ENCODE data around the gene RTTN. TPM values are rescaled to one million over a fixed set of nuclear protein-coding genes. Genes with fewer than 3 reads are reported as not detected.

Gene RTTN
- total and polyA plus RNA-seq, 2 experiments from 2014 or later = 7.2 to 31.0 TPM

DNA sequence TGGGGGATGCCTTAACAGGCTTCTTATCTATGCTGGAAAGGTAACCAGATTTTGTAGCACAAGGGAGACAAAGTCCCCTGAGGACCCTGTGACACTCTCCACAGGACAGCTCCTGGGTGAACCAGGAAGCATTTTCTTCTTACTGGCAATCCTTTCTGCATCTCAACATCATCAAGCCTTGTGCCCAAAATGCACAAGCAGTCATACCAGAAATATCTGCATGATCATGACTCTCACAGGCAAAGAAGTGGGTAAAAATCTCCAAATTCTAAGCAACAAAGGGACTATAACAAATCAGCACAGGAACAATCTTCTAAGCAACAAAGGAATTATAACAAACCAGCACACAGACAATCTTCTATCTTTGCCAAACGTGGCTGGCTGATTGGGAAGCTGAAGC, 158.7 kb downstream of the RTTN start:
- Histone ChIP-seq H3K36me3 (ENCODE audit: insufficient read depth) (no peaks in the 10 kb centered on the region), H3K4me1 (ENCODE audit: insufficient read depth) (no peaks in the 10 kb centered on the region), H3K4me3 (no peak overlapping the region), H2AFZ (no peak overlapping the region), H3K27ac (ENCODE audit: low read depth) (no peak overlapping the region), H3K4me2 (no peak overlapping the region), H3K79me2 (replicated peaks; ENCODE audit: insufficient read depth) (no peaks in the 10 kb centered on the region), H3F3A (replicated peaks; ENCODE audit: low read depth) (no peaks in the 10 kb centered on the region), H3K27me3 (ENCODE audit: insufficient read depth) (no peaks in the 10 kb centered on the region), H3K9me2 (ENCODE audit: insufficient read depth) (no peaks in the 10 kb centered on the region), H4K20me1 (replicated peaks; ENCODE audit: insufficient read depth) (no peaks in the 10 kb centered on the region)
- Mint-ChIP-seq H3K9me3 (no peaks in the 10 kb centered on the region), H3K4me3 (no peak overlapping the region), H3K27ac (peak overlapping the region; percentile 76), H3K4me1 (no peaks in the 10 kb centered on the region; the same call in 2 of the 3 replicates), H3K36me3 (ENCODE audit: low read depth) (peaks cover 8% of the 10 kb centered on the region; the same call in 2 of the 3 replicates), H3K27me3 (ENCODE audit: insufficient read depth, low read depth, poor library complexity) (no peaks in the 10 kb centered on the region)
- ATAC-seq (no peak), DNase-seq (ENCODE audit: low spot score) (no peak)
- TF ChIP-seq, protein P1, sequence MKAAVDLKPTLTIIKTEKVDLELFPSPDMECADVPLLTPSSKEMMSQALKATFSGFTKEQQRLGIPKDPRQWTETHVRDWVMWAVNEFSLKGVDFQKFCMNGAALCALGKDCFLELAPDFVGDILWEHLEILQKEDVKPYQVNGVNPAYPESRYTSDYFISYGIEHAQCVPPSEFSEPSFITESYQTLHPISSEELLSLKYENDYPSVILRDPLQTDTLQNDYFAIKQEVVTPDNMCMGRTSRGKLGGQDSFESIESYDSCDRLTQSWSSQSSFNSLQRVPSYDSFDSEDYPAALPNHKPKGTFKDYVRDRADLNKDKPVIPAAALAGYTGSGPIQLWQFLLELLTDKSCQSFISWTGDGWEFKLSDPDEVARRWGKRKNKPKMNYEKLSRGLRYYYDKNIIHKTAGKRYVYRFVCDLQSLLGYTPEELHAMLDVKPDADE (IDR thresholded peaks at IDR 0.05) = no peak
- no peak for TF ChIP-seq ZNF331 (CRISPR knock-in tag; IDR thresholded peaks at IDR 0.05; ENCODE audit: low read depth)
- no peak for TF ChIP-seq EZH2phosphoT487 (IDR thresholded peaks at IDR 0.05; ENCODE audit: unreplicated experiment)
- TF ChIP-seq ZNF114 (CRISPR knock-in tag; IDR thresholded peaks at IDR 0.05) = no peak
- TF ChIP-seq EZH2 (IDR thresholded peaks at IDR 0.05; ENCODE audit: low read depth, unreplicated experiment) = no peak
- no peak for TF ChIP-seq JUNB (IDR thresholded peaks at IDR 0.05; ENCODE audit: unreplicated experiment)
- TF ChIP-seq STAT1 (IDR thresholded peaks at IDR 0.05; ENCODE audit: unreplicated experiment) = no peak
- TF ChIP-seq, protein P2, sequence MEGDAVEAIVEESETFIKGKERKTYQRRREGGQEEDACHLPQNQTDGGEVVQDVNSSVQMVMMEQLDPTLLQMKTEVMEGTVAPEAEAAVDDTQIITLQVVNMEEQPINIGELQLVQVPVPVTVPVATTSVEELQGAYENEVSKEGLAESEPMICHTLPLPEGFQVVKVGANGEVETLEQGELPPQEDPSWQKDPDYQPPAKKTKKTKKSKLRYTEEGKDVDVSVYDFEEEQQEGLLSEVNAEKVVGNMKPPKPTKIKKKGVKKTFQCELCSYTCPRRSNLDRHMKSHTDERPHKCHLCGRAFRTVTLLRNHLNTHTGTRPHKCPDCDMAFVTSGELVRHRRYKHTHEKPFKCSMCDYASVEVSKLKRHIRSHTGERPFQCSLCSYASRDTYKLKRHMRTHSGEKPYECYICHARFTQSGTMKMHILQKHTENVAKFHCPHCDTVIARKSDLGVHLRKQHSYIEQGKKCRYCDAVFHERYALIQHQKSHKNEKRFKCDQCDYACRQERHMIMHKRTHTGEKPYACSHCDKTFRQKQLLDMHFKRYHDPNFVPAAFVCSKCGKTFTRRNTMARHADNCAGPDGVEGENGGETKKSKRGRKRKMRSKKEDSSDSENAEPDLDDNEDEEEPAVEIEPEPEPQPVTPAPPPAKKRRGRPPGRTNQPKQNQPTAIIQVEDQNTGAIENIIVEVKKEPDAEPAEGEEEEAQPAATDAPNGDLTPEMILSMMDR (conservative IDR thresholded peaks at IDR 0.05; ENCODE audit: low read depth in 2 of 2) = no peak
- TF ChIP-seq, protein P3, sequence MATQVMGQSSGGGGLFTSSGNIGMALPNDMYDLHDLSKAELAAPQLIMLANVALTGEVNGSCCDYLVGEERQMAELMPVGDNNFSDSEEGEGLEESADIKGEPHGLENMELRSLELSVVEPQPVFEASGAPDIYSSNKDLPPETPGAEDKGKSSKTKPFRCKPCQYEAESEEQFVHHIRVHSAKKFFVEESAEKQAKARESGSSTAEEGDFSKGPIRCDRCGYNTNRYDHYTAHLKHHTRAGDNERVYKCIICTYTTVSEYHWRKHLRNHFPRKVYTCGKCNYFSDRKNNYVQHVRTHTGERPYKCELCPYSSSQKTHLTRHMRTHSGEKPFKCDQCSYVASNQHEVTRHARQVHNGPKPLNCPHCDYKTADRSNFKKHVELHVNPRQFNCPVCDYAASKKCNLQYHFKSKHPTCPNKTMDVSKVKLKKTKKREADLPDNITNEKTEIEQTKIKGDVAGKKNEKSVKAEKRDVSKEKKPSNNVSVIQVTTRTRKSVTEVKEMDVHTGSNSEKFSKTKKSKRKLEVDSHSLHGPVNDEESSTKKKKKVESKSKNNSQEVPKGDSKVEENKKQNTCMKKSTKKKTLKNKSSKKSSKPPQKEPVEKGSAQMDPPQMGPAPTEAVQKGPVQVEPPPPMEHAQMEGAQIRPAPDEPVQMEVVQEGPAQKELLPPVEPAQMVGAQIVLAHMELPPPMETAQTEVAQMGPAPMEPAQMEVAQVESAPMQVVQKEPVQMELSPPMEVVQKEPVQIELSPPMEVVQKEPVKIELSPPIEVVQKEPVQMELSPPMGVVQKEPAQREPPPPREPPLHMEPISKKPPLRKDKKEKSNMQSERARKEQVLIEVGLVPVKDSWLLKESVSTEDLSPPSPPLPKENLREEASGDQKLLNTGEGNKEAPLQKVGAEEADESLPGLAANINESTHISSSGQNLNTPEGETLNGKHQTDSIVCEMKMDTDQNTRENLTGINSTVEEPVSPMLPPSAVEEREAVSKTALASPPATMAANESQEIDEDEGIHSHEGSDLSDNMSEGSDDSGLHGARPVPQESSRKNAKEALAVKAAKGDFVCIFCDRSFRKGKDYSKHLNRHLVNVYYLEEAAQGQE (IDR thresholded peaks at IDR 0.05; ENCODE audit: unreplicated experiment) = no peak

DNA sequence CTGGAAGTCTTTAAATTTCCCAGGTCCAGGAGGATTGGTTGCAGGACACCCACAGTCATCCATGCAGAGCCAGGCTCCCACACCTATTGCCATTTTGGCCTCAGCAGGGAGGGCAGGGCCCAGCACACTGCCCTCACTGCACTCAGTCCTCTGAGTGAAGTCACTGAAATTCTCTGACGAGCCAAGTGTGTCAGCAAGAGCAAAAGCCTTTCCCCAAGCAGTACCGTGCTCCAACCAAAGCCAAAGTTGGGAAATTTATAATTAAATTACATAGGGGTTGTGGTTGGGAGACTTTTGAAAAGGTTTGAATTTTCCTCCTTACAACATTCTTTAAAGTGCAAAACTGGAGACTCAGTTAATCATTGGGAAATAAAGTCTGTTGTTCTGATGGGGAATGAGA, 159.3 kb downstream of the RTTN start:
- Histone ChIP-seq H2AFZ (no peak overlapping the region), H3K4me3 (no peak overlapping the region), H3K27me3 (ENCODE audit: insufficient read depth) (no peaks in the 10 kb centered on the region), H3K9me2 (ENCODE audit: insufficient read depth) (no peaks in the 10 kb centered on the region), H3K4me1 (ENCODE audit: insufficient read depth) (no peaks in the 10 kb centered on the region), H3K4me2 (no peak overlapping the region), H3K36me3 (ENCODE audit: insufficient read depth) (no peaks in the 10 kb centered on the region), H4K20me1 (replicated peaks; ENCODE audit: insufficient read depth) (no peaks in the 10 kb centered on the region), H3K27ac (ENCODE audit: low read depth) (no peak overlapping the region), H3K79me2 (replicated peaks; ENCODE audit: insufficient read depth) (no peaks in the 10 kb centered on the region), H3F3A (replicated peaks; ENCODE audit: low read depth) (no peaks in the 10 kb centered on the region)
- no peaks in the 10 kb centered on the region for H3K9me3 Mint-ChIP-seq
- peak; percentile 55 for ATAC-seq
- no peaks in the 10 kb centered on the region for H3K27me3 Mint-ChIP-seq (ENCODE audit: insufficient read depth, low read depth, poor library complexity)
- DNase-seq (ENCODE audit: low spot score) = no peak
- H3K4me3 Mint-ChIP-seq = no peak overlapping the region
- peak overlapping the region; percentile 76; the same call in 1 of the 2 replicates for H3K27ac Mint-ChIP-seq
- peaks cover 8% of the 10 kb centered on the region; the same call in 2 of the 3 replicates for H3K36me3 Mint-ChIP-seq (ENCODE audit: low read depth)
- no peaks in the 10 kb centered on the region; the same call in 2 of the 3 replicates for H3K4me1 Mint-ChIP-seq
- TF ChIP-seq, protein P4, sequence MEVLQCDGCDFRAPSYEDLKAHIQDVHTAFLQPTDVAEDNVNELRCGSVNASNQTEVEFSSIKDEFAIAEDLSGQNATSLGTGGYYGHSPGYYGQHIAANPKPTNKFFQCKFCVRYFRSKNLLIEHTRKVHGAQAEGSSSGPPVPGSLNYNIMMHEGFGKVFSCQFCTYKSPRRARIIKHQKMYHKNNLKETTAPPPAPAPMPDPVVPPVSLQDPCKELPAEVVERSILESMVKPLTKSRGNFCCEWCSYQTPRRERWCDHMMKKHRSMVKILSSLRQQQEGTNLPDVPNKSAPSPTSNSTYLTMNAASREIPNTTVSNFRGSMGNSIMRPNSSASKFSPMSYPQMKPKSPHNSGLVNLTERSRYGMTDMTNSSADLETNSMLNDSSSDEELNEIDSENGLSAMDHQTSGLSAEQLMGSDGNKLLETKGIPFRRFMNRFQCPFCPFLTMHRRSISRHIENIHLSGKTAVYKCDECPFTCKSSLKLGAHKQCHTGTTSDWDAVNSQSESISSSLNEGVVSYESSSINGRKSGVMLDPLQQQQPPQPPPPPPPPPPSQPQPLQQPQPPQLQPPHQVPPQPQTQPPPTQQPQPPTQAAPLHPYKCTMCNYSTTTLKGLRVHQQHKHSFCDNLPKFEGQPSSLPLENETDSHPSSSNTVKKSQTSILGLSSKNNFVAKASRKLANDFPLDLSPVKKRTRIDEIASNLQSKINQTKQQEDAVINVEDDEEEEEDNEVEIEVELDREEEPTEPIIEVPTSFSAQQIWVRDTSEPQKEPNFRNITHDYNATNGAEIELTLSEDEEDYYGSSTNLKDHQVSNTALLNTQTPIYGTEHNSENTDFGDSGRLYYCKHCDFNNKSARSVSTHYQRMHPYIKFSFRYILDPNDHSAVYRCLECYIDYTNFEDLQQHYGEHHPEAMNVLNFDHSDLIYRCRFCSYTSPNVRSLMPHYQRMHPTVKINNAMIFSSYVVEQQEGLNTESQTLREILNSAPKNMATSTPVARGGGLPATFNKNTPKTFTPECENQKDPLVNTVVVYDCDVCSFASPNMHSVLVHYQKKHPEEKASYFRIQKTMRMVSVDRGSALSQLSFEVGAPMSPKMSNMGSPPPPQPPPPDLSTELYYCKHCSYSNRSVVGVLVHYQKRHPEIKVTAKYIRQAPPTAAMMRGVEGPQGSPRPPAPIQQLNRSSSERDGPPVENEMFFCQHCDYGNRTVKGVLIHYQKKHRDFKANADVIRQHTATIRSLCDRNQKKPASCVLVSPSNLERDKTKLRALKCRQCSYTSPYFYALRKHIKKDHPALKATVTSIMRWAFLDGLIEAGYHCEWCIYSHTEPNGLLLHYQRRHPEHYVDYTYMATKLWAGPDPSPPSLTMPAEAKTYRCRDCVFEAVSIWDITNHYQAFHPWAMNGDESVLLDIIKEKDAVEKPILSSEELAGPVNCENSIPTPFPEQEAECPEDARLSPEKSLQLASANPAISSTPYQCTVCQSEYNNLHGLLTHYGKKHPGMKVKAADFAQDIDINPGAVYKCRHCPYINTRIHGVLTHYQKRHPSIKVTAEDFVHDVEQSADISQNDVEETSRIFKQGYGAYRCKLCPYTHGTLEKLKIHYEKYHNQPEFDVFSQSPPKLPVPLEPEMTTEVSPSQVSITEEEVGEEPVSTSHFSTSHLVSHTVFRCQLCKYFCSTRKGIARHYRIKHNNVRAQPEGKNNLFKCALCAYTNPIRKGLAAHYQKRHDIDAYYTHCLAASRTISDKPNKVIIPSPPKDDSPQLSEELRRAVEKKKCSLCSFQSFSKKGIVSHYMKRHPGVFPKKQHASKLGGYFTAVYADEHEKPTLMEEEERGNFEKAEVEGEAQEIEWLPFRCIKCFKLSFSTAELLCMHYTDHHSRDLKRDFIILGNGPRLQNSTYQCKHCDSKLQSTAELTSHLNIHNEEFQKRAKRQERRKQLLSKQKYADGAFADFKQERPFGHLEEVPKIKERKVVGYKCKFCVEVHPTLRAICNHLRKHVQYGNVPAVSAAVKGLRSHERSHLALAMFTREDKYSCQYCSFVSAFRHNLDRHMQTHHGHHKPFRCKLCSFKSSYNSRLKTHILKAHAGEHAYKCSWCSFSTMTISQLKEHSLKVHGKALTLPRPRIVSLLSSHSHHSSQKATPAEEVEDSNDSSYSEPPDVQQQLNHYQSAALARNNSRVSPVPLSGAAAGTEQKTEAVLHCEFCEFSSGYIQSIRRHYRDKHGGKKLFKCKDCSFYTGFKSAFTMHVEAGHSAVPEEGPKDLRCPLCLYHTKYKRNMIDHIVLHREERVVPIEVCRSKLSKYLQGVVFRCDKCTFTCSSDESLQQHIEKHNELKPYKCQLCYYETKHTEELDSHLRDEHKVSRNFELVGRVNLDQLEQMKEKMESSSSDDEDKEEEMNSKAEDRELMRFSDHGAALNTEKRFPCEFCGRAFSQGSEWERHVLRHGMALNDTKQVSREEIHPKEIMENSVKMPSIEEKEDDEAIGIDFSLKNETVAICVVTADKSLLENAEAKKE (CRISPR knock-in tag; IDR thresholded peaks at IDR 0.05) = no peak

Measured in GM23338 (cell line).